ENCODE measurements around the gene DCDC2C. TPM values are rescaled to one million over a fixed set of nuclear protein-coding genes. Genes with fewer than 3 reads are reported as not detected.
A peak's percentile ranks its signal among the peaks of the same experiment; 100 is the strongest.
"Not testable (repeated sequence)": the region's sequence is repeated elsewhere in the genome, so short reads cannot be mapped to it uniquely, and the experiment has no call there.

Gene DCDC2C
- total RNA-seq, 1 experiment from 2014 or later: 0.43 TPM

GRCh38 chr2:3806730-3807129 is 103.4 kb downstream of the DCDC2C start:
- no peak for DNase-seq (ENCODE audit: low spot score)
- Histone ChIP-seq H3K9me3 (ENCODE audit: low read depth, low read length, poor library complexity, severe bottlenecking) (no peaks in the 10 kb centered on the region), H3K36me3 (ENCODE audit: insufficient read depth, low read length, poor library complexity, severe bottlenecking) (no peaks in the 10 kb centered on the region), H3K4me1 (ENCODE audit: insufficient read depth, low read length, poor library complexity, severe bottlenecking) (peaks cover 13% of the 10 kb centered on the region), H3K27ac (ENCODE audit: low read depth, low read length, poor library complexity, severe bottlenecking) (no peak overlapping the region), H3K27me3 (replicated peaks; ENCODE audit: insufficient read depth, low read depth, low read length, poor library complexity) (no peaks in the 10 kb centered on the region), H3K4me3 (ENCODE audit: low read depth, low read length, poor library complexity, severe bottlenecking) (no peak overlapping the region)
- BruUV-seq (replicated peaks): no TSS peak
- POLR2A ChIA-PET (ENCODE audit: low non-redundant PET): no interaction called here
- no peak for TF ChIP-seq EZH2 (IDR thresholded peaks at IDR 0.05; ENCODE audit: borderline replicate concordance, low read depth, low read length, poor library complexity, severe bottlenecking)
- no peak for TF ChIP-seq CTCF (conservative IDR thresholded peaks at IDR 0.05; ENCODE audit: low read depth, low read length)
- intact Hi-C loops (cut with micrococcal nuclease; ENCODE audit: unreplicated experiment): no loop called here
- CTCF ChIA-PET: interaction anchor here (1.5 kb wide), 1 partner anchor 26 kb away, joined by 5 read pairs; no protein-coding TSS in a partner anchor

- Histone ChIP-seq H3K4me3 (ENCODE audit: low read depth, low read length, poor library complexity, severe bottlenecking) (no peak overlapping the region), H3K36me3 (ENCODE audit: insufficient read depth, low read length, poor library complexity, severe bottlenecking) (no peaks in the 10 kb centered on the region), H3K9me3 (ENCODE audit: low read depth, low read length, poor library complexity, severe bottlenecking) (no peaks in the 10 kb centered on the region), H3K4me1 (ENCODE audit: insufficient read depth, low read length, poor library complexity, severe bottlenecking) (peaks cover 13% of the 10 kb centered on the region), H3K27ac (ENCODE audit: low read depth, low read length, poor library complexity, severe bottlenecking) (no peak overlapping the region), H3K27me3 (replicated peaks; ENCODE audit: insufficient read depth, low read depth, low read length, poor library complexity) (no peaks in the 10 kb centered on the region)
- CTCF ChIA-PET: interaction anchor here (1.5 kb wide), 1 partner anchor 27 kb away, joined by 5 read pairs; no protein-coding TSS in a partner anchor
- BruUV-seq (replicated peaks): no TSS peak
- DNase-seq (ENCODE audit: low spot score): peak; percentile 40
- intact Hi-C loops (cut with micrococcal nuclease; ENCODE audit: unreplicated experiment): no loop called here
- no peak for TF ChIP-seq CTCF (conservative IDR thresholded peaks at IDR 0.05; ENCODE audit: low read depth, low read length)
- no peak for TF ChIP-seq EZH2 (IDR thresholded peaks at IDR 0.05; ENCODE audit: borderline replicate concordance, low read depth, low read length, poor library complexity, severe bottlenecking)
- POLR2A ChIA-PET (ENCODE audit: low non-redundant PET): no interaction called here
Observed at GRCh38 chr2:3807853-3808252, 104.5 kb downstream of the DCDC2C start.

- no TSS peak for BruUV-seq (replicated peaks)
- CTCF ChIA-PET: no interaction called here
- Histone ChIP-seq H3K4me3 (ENCODE audit: low read depth, low read length, poor library complexity, severe bottlenecking) (no peak overlapping the region), H3K9me3 (ENCODE audit: low read depth, low read length, poor library complexity, severe bottlenecking) (no peaks in the 10 kb centered on the region), H3K36me3 (ENCODE audit: insufficient read depth, low read length, poor library complexity, severe bottlenecking) (no peaks in the 10 kb centered on the region), H3K4me1 (ENCODE audit: insufficient read depth, low read length, poor library complexity, severe bottlenecking) (no peaks in the 10 kb centered on the region), H3K27me3 (replicated peaks; ENCODE audit: insufficient read depth, low read depth, low read length, poor library complexity) (no peaks in the 10 kb centered on the region), H3K27ac (ENCODE audit: low read depth, low read length, poor library complexity, severe bottlenecking) (no peak overlapping the region)
- intact Hi-C loops (cut with micrococcal nuclease; ENCODE audit: unreplicated experiment): no loop called here
- TF ChIP-seq EZH2 (IDR thresholded peaks at IDR 0.05; ENCODE audit: borderline replicate concordance, low read depth, low read length, poor library complexity, severe bottlenecking): no peak
- no peak for TF ChIP-seq CTCF (conservative IDR thresholded peaks at IDR 0.05; ENCODE audit: low read depth, low read length)
- DNase-seq (ENCODE audit: low spot score): no peak
- POLR2A ChIA-PET (ENCODE audit: low non-redundant PET): no interaction called here
Observed at GRCh38 chr2:3814706-3815245, 111.4 kb downstream of the DCDC2C start.

GRCh38 chr2:3817144-3817543 is 113.8 kb downstream of the DCDC2C start:
- H3K27ac ChIP-seq (ENCODE audit: low read depth, low read length, poor library complexity, severe bottlenecking); CTCF ChIA-PET; POLR2A ChIA-PET (ENCODE audit: low non-redundant PET); H3K9me3 ChIP-seq (ENCODE audit: low read depth, low read length, poor library complexity, severe bottlenecking); DNase-seq (ENCODE audit: low spot score); H3K36me3 ChIP-seq (ENCODE audit: insufficient read depth, low read length, poor library complexity, severe bottlenecking); H3K4me1 ChIP-seq (ENCODE audit: insufficient read depth, low read length, poor library complexity, severe bottlenecking); H3K27me3 ChIP-seq (replicated peaks; ENCODE audit: insufficient read depth, low read depth, low read length, poor library complexity); intact Hi-C loops (cut with micrococcal nuclease; ENCODE audit: unreplicated experiment); H3K4me3 ChIP-seq (ENCODE audit: low read depth, low read length, poor library complexity, severe bottlenecking); BruUV-seq (replicated peaks): not testable (repeated sequence)

All from A673 (cell line).